A673 (cell line): ENCODE results near the gene ENTPD2.

Experiments used
- EZH2 ChIP-seq: fragments of 200-600 bp; sonication (generic); IDR thresholded peaks from 2 replicates; pipeline ENCODE4 v1.6.1; 2017; ENCODE audit warnings: borderline replicate concordance, low read depth, mild to moderate bottlenecking, mixed read lengths, antibody characterized with exemption, low read length; ENCODE audit not compliant: poor library complexity, severe bottlenecking
- TF ChIP-seq, protein P1 (sequence below): fragments of 300-800, 200-600 bp; sonication (generic); conservative IDR thresholded peaks from 2 replicates; pipeline ENCODE4 v1.5.1; 2017; ENCODE audit warnings: low read depth, mild to moderate bottlenecking, antibody characterized with exemption, low read length, moderate library complexity, mixed read lengths

DNA sequence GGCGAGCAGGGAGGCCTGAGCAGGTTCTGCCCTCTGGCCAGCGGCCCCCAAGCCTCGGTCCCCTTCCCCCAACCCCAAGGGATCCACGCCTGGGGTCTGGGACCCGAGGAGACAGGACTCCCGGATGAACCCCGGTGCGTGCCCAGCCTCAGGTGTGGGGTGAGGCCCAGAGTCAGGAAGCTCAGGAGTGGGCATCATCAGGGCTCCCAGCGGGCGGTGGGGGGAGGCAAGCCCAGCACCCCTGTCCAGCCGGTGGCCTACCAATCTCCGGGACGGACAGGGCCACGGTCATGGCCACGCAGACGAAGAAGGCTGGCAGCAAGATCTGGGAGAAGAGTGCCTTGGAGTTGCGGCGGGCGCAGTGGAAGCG, 40.3 kb downstream of the ENTPD2 start:
- TF ChIP-seq, protein P1, sequence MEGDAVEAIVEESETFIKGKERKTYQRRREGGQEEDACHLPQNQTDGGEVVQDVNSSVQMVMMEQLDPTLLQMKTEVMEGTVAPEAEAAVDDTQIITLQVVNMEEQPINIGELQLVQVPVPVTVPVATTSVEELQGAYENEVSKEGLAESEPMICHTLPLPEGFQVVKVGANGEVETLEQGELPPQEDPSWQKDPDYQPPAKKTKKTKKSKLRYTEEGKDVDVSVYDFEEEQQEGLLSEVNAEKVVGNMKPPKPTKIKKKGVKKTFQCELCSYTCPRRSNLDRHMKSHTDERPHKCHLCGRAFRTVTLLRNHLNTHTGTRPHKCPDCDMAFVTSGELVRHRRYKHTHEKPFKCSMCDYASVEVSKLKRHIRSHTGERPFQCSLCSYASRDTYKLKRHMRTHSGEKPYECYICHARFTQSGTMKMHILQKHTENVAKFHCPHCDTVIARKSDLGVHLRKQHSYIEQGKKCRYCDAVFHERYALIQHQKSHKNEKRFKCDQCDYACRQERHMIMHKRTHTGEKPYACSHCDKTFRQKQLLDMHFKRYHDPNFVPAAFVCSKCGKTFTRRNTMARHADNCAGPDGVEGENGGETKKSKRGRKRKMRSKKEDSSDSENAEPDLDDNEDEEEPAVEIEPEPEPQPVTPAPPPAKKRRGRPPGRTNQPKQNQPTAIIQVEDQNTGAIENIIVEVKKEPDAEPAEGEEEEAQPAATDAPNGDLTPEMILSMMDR, result no peak
- TF ChIP-seq EZH2, result no peak
